Parathyroid adenoma (tissue), 2 donors: Measurements from ENCODE around the gene FRMD4A.

Experiments
- H2AFZ ChIP-seq: fragments of 300-600 bp; sonication (generic); one replicate; pipeline ENCODE4 v1.7.0; 2017; ENCODE audit warnings: antibody characterized with exemption, mild to moderate bottlenecking
- H3K27ac ChIP-seq: fragments of 300-600 bp; sonication (generic); one replicate; pipeline ENCODE4 v1.7.0; 2017
- H3K27me3 ChIP-seq: fragments of 300-600 bp; sonication (generic); one replicate; pipeline ENCODE4 v1.7.0; 2017; ENCODE audit warnings: low read length; ENCODE audit not compliant: control insufficient read depth, insufficient read depth
- H3K36me3 ChIP-seq: fragments of 300-600 bp; sonication (generic); one replicate; pipeline ENCODE4 v1.7.0; 2017; ENCODE audit warnings: low read length; ENCODE audit not compliant: control insufficient read depth, insufficient read depth
- H3K4me1 ChIP-seq: fragments of 300-600 bp; sonication (generic); one replicate; pipeline ENCODE4 v1.7.0; 2017; ENCODE audit warnings: control low read depth
- H3K4me2 ChIP-seq: fragments of 300-600 bp; sonication (generic); one replicate; pipeline ENCODE4 v1.7.0; 2017; ENCODE audit warnings: low read length
- H3K4me3 ChIP-seq: fragments of 300-600 bp; sonication (generic); one replicate; pipeline ENCODE4 v1.7.0; 2017; ENCODE audit warnings: low read depth, low read length
- H3K79me2 ChIP-seq: fragments of 300-600 bp; sonication (generic); one replicate; pipeline ENCODE4 v1.7.0; 2017; ENCODE audit warnings: control low read depth
- H3K9ac ChIP-seq: fragments of 300-600 bp; sonication (generic); one replicate; pipeline ENCODE4 v1.7.0; 2017; ENCODE audit warnings: mild to moderate bottlenecking
- H3K9me3 ChIP-seq: fragments of 300-600 bp; sonication (generic); one replicate; pipeline ENCODE4 v1.7.0; 2017; ENCODE audit warnings: low read length; ENCODE audit not compliant: control insufficient read depth
- CTCF ChIP-seq: fragments of 300-600 bp; sonication (generic); IDR thresholded peaks from one replicate; pipeline ENCODE4 v1.7.0; 2017; ENCODE audit warnings: antibody characterized with exemption, mild to moderate bottlenecking
- donor health status: primary hyperparathyroidism.

Gene FRMD4A

GRCh38 chr10:13754277-13754676 is 576.4 kb downstream of the FRMD4A start:
- Histone ChIP-seq H3K79me2 (no peaks in the 10 kb centered on the region), H3K27me3 (no peaks in the 10 kb centered on the region), H3K4me2 (no peak overlapping the region), H3K9me3 (no peaks in the 10 kb centered on the region), H3K4me3 (no peak overlapping the region), H2AFZ (no peak overlapping the region), H3K27ac (no peak overlapping the region), H3K36me3 (no peaks in the 10 kb centered on the region), H3K9ac (no peak overlapping the region), H3K4me1 (no peaks in the 10 kb centered on the region)
- no peak for TF ChIP-seq CTCF

GRCh38 chr10:13751191-13751764 is 579.4 kb downstream of the FRMD4A start:
- Histone ChIP-seq H3K4me2 (no peak overlapping the region), H3K27ac (no peak overlapping the region), H3K4me3 (no peak overlapping the region), H3K79me2 (no peaks in the 10 kb centered on the region), H3K4me1 (no peaks in the 10 kb centered on the region), H3K27me3 (no peaks in the 10 kb centered on the region), H3K36me3 (no peaks in the 10 kb centered on the region), H3K9me3 (no peaks in the 10 kb centered on the region), H3K9ac (no peak overlapping the region), H2AFZ (no peak overlapping the region)
- no peak for TF ChIP-seq CTCF

- Histone ChIP-seq H3K36me3 (no peaks in the 10 kb centered on the region), H3K27me3 (no peaks in the 10 kb centered on the region), H3K79me2 (no peaks in the 10 kb centered on the region), H3K27ac (no peak overlapping the region), H3K4me3 (no peak overlapping the region), H3K9ac (no peak overlapping the region), H3K4me2 (no peak overlapping the region), H2AFZ (no peak overlapping the region), H3K9me3 (no peaks in the 10 kb centered on the region), H3K4me1 (no peaks in the 10 kb centered on the region)
- no peak for TF ChIP-seq CTCF
Observed at GRCh38 chr10:13750299-13751190, 580.2 kb downstream of the FRMD4A start.

GRCh38 chr10:13745271-13745670 is 585.5 kb downstream of the FRMD4A start:
- no peak overlapping the region for H3K27ac ChIP-seq
- H3K4me2 ChIP-seq, result no peak overlapping the region
- H3K4me3 ChIP-seq, result no peak overlapping the region
- no peak overlapping the region for H2AFZ ChIP-seq
- H3K36me3 ChIP-seq, result no peaks in the 10 kb centered on the region
- no peaks in the 10 kb centered on the region for H3K27me3 ChIP-seq
- no peak overlapping the region for H3K9ac ChIP-seq
- H3K4me1 ChIP-seq, result no peaks in the 10 kb centered on the region
- no peaks in the 10 kb centered on the region for H3K9me3 ChIP-seq
- no peaks in the 10 kb centered on the region for H3K79me2 ChIP-seq
- no peak for TF ChIP-seq CTCF
